GM13977 (cell line): ENCODE data around the gene ZNF511.

ENCODE experiments used
- DNase-seq: peaks from one replicate; pipeline ENCODE4 v3.0.0; 2012; ENCODE audit warnings: low spot score
- in situ Hi-C: fragments of 300-500 bp; cut with MboI; formaldehyde crosslinking; loops from one replicate; pipeline ENCODE4 v1.12.0; 2022; ENCODE audit warnings: low sequenced_read_pairs, low pct_unique_long_range_greater_than_20kb, mixed read lengths, inconsistent platforms; ENCODE audit not compliant: unreplicated experiment
- TF ChIP-seq, protein P1 (sequence below): IDR thresholded peaks from 2 replicates; pipeline ENCODE4 v1.5.1; 2012; ENCODE audit warnings: mild to moderate bottlenecking, control low read depth; ENCODE audit not compliant: insufficient read depth; ENCODE audit errors: extremely low read depth, missing control alignments

The ZNF511 gene, protein sequence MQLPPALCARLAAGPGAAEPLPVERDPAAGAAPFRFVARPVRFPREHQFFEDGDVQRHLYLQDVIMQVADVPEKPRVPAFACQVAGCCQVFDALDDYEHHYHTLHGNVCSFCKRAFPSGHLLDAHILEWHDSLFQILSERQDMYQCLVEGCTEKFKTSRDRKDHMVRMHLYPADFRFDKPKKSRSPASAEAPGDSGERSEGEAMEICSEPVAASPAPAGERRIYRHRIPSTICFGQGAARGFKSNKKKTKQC

DNA sequence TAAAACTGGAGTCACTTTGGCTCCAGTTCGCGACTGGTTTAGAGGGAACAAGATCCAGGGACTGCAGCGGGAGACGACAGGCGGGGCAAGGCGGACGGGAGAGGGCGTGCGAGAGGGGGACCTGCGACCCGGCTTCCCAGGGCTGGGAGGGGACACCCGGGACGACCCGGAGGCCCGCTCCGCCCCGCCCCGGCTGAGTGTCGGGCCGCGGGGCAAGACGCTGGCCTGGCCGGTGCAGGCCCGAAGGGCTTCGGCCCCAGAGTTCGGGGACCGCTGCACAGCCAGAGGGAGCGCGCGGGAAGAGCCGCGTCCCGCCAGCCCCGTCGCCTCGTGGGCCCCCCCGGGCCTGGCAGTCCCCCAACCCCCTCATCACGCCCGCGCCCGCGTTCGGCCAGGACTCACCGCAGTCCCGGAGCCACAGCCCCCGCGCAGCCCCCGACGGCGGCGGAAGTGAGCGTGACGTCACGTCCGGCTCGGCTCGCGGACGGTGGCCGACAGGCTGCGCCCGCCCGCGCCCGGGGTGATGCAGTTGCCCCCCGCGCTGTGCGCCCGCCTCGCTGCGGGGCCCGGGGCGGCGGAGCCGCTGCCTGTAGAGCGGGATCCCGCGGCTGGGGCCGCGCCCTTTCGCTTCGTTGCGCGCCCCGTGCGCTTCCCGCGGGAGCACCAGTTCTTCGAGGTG, at the start of gene ZNF511, which contains the start of gene TUBGCP2:
Gene ZNF511 (plus strand): TSS at position 494 of the 679 bp plus-strand sequence. CDS start 30 bp downstream, at position 524.
Gene TUBGCP2 (minus strand): TSS at position 452 of the 679 bp plus-strand sequence. CDS start 5,931 bp downstream, outside the sequence.
- in situ Hi-C loops = no loop called here
- peak; percentile 94 for DNase-seq
- TF ChIP-seq, protein P1, sequence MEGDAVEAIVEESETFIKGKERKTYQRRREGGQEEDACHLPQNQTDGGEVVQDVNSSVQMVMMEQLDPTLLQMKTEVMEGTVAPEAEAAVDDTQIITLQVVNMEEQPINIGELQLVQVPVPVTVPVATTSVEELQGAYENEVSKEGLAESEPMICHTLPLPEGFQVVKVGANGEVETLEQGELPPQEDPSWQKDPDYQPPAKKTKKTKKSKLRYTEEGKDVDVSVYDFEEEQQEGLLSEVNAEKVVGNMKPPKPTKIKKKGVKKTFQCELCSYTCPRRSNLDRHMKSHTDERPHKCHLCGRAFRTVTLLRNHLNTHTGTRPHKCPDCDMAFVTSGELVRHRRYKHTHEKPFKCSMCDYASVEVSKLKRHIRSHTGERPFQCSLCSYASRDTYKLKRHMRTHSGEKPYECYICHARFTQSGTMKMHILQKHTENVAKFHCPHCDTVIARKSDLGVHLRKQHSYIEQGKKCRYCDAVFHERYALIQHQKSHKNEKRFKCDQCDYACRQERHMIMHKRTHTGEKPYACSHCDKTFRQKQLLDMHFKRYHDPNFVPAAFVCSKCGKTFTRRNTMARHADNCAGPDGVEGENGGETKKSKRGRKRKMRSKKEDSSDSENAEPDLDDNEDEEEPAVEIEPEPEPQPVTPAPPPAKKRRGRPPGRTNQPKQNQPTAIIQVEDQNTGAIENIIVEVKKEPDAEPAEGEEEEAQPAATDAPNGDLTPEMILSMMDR = peak; percentile 8

DNA sequence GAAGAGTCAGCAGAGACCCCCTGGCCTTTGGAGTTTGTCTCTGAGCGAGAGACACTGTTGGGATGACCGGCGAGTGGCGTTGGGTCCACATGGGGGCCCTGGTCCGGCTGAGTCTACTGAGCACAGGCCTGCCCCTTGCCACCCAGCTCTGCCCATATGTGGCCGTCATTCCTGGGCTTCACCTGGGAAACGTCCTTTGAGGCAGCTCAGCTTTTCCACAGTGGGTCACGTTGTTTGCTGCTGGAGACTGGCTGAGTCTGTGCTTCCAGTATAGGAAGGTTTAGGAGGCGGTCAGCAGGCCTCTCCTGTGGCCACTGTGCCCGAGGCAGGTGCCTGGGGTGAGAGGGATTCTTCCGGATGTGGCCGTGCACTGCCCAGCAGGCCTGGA, 49.1 kb upstream of the ZNF511 start:
- in situ Hi-C loops = no loop called here

DNA sequence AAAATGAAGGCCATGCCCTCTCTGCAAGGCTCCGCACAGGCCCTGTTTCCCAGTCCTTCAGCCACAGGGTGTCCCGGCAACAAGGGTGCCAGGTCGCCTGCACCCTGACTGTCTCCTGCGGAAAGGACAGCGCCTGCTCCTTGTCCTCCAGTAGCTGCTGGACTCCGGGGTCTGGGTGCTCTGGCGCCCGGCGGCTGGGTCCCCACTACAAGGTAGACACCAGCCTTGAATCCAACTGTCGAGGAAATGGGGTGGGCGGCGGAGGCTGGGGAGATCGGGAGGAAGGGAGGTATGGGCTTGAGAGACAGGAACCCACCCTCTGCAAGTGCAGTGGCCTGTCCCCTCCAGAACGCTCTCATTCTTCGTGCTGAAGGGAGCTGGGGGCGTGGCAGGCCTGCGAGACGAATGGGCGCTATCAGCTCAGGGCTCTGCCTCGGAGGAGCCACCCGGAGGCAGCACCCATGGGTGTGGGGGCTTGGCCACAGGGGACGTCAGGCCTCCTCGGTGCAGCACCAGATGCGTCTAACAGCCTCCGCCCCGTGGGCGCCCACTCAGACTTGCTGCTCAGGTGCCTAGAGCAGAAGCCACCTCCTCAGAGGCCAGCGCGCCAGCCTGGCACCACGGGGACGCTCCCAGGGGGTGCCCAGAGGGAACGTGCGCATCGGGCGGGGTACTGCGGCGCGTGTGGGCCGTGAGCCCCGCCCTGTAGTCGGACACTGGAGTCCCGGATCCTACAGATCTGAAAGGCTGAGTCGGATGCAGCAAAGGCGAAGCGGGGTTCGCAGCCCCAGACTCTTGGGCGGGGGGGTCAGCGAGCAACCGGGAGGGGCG, 47.6 kb upstream of the ZNF511 start:
- TF ChIP-seq, protein P1 = no peak
- in situ Hi-C loops = no loop called here
- peak; percentile 84 for DNase-seq

More for the DNA sequence above, 49.1 kb upstream of the ZNF511 start:
- no peak for DNase-seq
- TF ChIP-seq, protein P1 = no peak

DNA sequence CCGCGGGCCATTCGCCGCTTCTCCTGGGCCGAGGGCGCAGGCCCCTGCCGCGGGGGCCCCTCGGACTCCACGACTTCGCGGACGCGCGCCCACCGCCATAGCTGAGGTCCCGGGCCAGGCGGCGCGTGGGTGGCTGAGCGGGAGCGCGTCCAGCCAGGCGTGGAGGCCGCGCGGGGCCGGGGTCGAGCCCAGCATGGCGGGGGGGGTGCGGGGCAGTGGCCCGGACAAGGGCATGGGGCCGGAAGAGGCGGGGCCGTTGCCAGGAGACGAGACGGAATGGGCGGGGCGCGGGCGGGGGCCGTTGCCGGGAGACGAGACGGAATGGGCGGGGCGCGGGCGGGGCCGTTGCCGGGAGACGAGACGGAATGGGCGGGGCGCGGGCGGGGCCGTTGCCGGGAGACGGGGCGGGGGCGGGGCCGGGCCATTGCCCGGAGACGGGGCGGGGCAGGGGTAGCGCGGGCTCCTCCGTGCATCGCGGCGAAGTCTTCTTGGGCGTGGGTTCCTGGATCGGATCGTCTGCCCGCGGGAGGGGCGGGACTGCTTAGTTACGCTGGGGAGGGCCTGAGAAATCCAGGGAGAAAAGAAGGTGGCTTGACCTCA, 46.9 kb upstream of the ZNF511 start:
- TF ChIP-seq, protein P1 = no peak
- in situ Hi-C loops = no loop called here
- DNase-seq = peak; percentile 98

DNA sequence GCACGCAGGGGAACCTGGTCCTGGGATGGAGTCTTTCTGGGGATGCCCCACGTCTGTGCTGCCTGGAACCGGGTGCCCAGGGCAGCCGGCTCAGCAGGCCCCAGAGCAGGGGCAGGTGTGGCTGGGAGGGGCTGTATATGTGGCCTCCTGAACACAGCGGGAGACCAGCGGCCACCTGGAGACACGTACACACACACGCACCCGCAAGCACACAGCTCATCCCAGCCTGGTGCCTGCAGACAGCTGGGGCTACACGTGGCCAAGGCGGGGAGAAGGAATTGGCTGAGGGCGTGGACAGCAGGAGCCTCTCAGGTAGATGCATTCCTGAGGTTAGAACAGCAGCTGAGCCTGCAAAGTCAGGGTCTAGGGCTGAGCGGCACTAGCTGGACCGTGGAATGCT, 46.0 kb upstream of the ZNF511 start:
- in situ Hi-C loops = no loop called here
- TF ChIP-seq, protein P1 = no peak
- no peak for DNase-seq

DNA sequence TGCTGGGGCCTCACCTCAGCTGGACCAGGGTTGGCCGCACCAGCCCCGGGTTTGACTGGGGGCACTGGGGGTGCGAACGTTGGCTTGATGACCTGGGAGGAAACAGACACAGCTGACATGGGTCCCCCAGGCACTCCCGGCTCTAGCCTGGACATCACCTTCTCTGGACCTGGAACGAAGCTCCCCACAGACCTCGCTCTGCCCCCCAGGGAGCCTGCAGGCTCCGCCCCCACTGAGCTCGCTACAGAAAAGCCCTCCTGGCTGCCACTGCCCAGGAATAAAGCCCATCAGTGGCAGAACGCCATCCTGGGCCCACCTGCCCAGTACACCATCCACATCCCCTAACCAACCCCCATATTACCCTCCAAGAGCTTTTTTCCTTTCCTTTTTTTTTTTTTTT, 45.0 kb upstream of the ZNF511 start:
- TF ChIP-seq, protein P1 = no peak

More for the DNA sequence above, 45.0 kb upstream of the ZNF511 start:
- no peak for DNase-seq
- in situ Hi-C loops = no loop called here
